Measurements from ENCODE around the gene MPV17L2.

The MPV17L2 gene

DNA sequence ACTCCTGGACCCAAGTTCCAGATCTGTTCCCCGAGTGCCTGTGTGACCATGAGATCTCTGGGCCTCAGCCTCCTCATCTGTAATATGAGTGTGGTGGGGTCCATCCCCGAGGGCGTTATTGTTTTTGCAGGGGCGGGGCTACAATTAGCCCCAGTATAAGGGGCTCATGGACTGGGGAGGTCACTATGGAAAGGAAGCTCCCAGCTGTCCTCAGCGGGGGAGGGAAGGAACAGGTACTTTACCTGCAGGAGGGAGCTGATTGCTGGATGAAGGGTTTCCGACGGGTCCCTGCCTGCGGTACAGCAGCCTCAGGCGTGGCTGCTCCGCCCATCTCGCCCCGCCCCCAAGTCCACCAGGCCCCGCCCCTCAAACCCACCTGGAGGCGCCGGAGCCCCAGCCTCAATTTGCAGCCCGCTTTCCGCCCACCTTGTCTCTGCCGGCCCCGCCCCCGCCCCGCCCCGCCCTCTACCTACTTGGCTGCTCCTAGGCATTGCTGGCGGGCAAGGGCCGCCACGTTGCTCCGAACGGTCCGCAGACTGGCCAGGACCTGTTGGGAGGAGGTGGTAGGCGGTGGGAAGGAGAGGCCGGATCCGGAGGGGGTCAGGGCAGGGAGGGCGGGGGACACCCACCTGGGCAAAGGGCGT is 27.7 kb downstream of the MPV17L2 start:
- no peak overlapping the region for H3K4me3 ChIP-seq (ENCODE audit: low read length)

DNA sequence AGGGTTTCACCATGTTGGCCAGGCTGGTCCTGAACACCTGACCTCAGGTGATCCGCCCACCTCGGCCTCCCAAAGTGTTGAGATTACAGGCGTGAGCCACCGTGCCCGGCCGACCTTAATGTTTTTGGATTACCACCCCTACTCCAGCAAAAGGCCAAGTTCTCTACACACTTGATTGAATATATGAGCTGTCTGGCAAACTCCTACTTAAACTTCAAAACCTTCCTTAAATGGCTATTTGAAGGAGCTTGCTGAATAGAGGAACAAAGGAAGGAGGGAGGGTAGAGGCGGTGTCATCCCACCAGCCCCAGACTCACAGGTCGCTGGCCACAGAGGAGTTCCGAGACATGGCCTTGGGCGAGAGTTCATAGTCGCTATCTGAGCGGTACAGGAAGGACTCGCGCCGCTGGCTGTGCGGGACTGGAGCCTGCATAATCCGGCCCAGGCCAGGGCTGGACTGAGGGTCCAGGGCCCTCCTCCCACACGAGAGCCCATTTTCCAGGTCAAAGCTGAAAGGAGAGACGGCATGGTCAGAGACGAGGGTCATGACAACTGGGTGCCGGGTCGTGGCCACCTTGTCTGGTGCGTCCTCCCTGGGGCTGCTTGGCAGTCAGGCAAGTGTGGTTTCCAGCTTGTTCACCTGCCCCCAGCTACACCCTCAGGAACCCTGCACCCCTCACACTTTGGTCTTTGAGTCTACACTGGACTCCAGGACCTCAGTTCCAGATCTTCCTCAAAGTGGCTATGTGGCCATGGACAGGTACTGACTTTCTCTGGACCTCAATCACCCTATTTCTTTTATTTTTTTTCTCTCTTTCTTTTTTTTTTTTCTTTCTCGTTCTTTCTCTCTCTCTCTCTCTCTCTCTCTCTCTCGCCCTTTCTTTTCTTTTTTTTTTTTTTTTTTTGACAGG is 29.1 kb downstream of the MPV17L2 start:
- Histone ChIP-seq H3K4me3 (ENCODE audit: low read length) (no peak overlapping the region), H3K4me1 (ENCODE audit: control insufficient read depth, insufficient read depth, low read length) (peaks cover 9% of the 10 kb centered on the region), H3K36me3 (ENCODE audit: control insufficient read depth, insufficient read depth, low read length, severe bottlenecking) (no peaks in the 10 kb centered on the region), H3K27me3 (replicated peaks; ENCODE audit: control insufficient read depth, insufficient read depth, low read length) (no peaks in the 10 kb centered on the region), H3K9me3 (ENCODE audit: control insufficient read depth, low read length) (no peaks in the 10 kb centered on the region), H3K9ac (ENCODE audit: low read length) (no peak overlapping the region)
- no peak for DNase-seq (ENCODE audit: low read depth)

More for the DNA sequence above, 27.7 kb downstream of the MPV17L2 start:
- no peak for DNase-seq (ENCODE audit: low read depth)
- H3K36me3 ChIP-seq (ENCODE audit: control insufficient read depth, insufficient read depth, low read length, severe bottlenecking), result no peaks in the 10 kb centered on the region
- no peak overlapping the region for H3K9ac ChIP-seq (ENCODE audit: low read length)
- H3K27me3 ChIP-seq (replicated peaks; ENCODE audit: control insufficient read depth, insufficient read depth, low read length), result no peaks in the 10 kb centered on the region
- H3K9me3 ChIP-seq (ENCODE audit: control insufficient read depth, low read length), result no peaks in the 10 kb centered on the region
- H3K4me1 ChIP-seq (ENCODE audit: control insufficient read depth, insufficient read depth, low read length), result peaks cover 5% of the 10 kb centered on the region

DNA sequence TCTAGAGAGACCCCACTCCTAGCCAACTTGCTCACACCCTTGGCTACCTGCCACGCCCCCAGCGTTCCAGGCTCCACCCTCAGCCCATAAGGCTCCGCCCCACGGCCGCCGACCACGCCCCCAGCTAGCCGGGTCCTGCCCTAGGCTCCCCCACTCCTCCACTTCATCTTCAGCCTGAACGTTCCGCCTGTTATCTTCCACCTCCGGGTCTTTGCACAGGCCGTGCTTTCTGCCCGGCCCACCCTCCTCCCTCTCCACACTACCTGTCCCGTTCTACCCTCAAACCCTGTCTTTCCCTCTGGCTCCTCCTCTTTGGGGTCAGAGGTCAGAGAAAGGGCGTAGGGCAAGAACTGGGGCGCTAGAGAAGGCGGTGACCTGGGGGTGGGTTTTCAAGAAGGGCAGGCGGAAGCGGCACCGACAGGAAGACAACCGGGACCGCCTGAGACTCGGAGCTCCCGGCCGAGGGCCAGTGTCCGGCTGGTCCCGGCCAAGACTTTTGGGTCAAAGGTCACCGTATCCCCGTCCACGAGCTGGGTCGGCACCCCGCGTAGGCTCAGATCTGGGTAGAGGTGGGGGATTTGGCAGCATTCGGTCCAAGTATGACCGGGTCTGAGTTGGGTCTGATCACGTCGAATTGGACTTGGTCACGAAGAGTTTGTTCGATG is 31.0 kb downstream of the MPV17L2 start:
- no peak for DNase-seq (ENCODE audit: low read depth)
- Histone ChIP-seq H3K36me3 (ENCODE audit: control insufficient read depth, insufficient read depth, low read length, severe bottlenecking) (no peaks in the 10 kb centered on the region), H3K27me3 (replicated peaks; ENCODE audit: control insufficient read depth, insufficient read depth, low read length) (peaks cover 6% of the 10 kb centered on the region), H3K9ac (ENCODE audit: low read length) (peak overlapping the region; percentile 84), H3K4me1 (ENCODE audit: control insufficient read depth, insufficient read depth, low read length) (peaks cover 9% of the 10 kb centered on the region), H3K9me3 (ENCODE audit: control insufficient read depth, low read length) (no peaks in the 10 kb centered on the region), H3K4me3 (ENCODE audit: low read length) (peak overlapping the region; percentile 74)

DNA sequence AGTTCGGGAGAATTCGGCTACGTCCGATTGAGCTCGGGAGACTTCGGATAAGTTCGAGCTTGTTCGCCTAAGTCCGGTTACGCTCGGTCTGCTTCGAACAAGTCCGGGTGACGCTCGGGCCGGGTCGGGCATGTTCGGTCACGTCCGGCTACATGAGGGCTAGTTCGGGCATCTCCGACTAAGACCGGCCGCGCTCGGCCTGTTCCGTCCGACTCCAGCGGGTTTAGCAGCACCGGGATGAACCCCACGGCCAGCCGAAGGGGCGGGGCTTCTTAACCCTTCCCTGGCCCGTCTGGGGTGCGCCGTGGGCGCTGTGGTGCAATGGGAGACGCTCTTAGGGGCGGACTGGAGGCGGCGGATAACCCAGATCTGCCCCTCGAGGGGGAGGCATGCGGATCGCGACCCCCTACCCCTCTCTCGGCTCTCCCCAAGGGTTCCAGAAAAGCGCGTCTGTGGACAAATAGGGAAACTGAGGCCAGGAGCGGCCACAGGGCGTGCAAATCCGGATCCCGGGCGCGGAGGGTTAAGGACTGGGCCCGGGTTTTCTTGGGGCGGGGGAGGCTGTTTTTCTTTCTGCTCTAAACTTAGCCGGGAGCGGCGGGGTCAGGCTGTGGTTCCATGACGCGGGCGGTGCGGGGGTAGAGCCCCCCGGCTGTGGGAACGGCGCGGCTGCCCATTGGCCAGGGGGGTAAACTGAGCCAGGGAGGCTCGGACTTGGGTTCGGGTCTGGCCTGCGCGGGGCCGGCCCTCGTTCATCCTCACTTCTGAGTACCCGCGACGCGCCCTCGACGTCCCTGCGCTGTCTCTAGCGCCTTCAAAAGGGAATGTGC is 31.7 kb downstream of the MPV17L2 start:
- peak; percentile 100 for DNase-seq (ENCODE audit: low read depth)
- Histone ChIP-seq H3K4me1 (ENCODE audit: control insufficient read depth, insufficient read depth, low read length) (peaks cover 9% of the 10 kb centered on the region), H3K36me3 (ENCODE audit: control insufficient read depth, insufficient read depth, low read length, severe bottlenecking) (no peaks in the 10 kb centered on the region), H3K4me3 (ENCODE audit: low read length) (peak overlapping the region; percentile 74), H3K9me3 (ENCODE audit: control insufficient read depth, low read length) (no peaks in the 10 kb centered on the region), H3K27me3 (replicated peaks; ENCODE audit: control insufficient read depth, insufficient read depth, low read length) (peaks cover 10% of the 10 kb centered on the region), H3K9ac (ENCODE audit: low read length) (peak overlapping the region; percentile 84)

DNA sequence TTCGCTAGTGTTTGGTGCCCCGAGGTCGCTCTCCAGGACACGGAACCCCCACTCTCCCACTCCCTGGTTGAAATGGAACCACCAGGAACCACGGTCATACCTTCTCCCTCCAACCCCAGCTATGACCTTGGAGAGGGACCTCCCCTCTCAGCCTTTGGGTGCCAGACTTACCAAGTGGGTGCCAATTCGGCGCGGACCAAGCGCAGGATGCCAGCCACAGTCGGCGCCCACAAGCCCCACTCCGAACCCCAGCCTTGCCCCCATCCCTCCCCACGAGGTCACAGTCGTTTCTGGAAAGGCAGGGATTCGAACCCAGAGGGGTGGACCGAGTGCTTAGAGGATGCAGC is 32.3 kb downstream of the MPV17L2 start:
- H3K27me3 ChIP-seq (replicated peaks; ENCODE audit: control insufficient read depth, insufficient read depth, low read length), result peaks cover 11% of the 10 kb centered on the region
- H3K4me3 ChIP-seq (ENCODE audit: low read length), result no peak overlapping the region
- no peaks in the 10 kb centered on the region for H3K9me3 ChIP-seq (ENCODE audit: control insufficient read depth, low read length)
- no peaks in the 10 kb centered on the region for H3K36me3 ChIP-seq (ENCODE audit: control insufficient read depth, insufficient read depth, low read length, severe bottlenecking)
- DNase-seq (ENCODE audit: low read depth), result no peak
- H3K9ac ChIP-seq (ENCODE audit: low read length), result peak overlapping the region; percentile 84
- H3K4me1 ChIP-seq (ENCODE audit: control insufficient read depth, insufficient read depth, low read length), result peaks cover 9% of the 10 kb centered on the region

DNA sequence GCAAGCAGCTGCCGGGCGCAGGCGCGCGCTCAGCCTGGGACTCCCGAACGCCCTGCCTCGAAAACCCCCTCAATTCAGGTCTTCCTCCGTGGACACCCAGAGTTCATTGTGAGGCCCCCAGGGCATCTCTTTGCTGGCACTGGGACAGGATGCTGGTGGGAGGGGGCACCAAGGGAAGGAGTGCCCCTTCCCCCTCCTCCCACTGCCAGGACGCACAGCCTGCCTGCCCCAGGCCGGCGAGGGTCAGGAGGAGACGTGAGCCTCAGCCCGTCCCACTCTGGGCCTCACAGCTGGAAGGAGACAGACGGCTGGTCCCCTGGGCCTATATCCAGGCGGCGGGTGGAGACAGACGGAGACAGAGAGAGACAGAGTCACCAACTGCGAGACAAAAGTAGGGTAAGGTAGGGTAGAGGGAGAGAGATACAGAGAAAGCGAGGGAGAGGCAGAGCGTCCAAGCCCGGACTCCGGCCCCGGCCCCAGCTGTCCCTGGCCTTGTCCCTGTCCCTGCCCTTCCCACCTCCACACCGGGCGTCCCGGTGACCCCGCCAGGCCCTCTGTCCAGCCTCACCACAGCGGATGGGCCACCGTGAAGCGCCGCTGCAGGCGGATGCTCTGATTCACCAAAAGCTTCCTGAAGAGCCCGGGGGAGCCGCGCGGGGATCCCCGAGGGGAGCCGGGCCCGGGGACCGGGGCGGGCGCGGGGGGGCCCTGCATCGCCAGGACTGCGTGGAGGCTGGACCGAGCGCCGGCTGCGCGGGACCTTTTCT is 32.9 kb downstream of the MPV17L2 start, which contains the start of gene PDE4C:
Gene PDE4C, minus strand, starts transcription at position 737 of the 767 bp plus-strand sequence. Its CDS starts 23 bp downstream, at position 714.
- Histone ChIP-seq H3K9me3 (ENCODE audit: control insufficient read depth, low read length) (no peaks in the 10 kb centered on the region), H3K9ac (ENCODE audit: low read length) (peak within 1 kb of the TSS; percentile 84), H3K4me3 (ENCODE audit: low read length) (no peak within 1 kb of the TSS), H3K4me1 (ENCODE audit: control insufficient read depth, insufficient read depth, low read length) (peaks cover 9% of the 10 kb centered on the region), H3K27me3 (replicated peaks; ENCODE audit: control insufficient read depth, insufficient read depth, low read length) (peaks cover 11% of the 10 kb centered on the region), H3K36me3 (ENCODE audit: control insufficient read depth, insufficient read depth, low read length, severe bottlenecking) (no peaks in the 10 kb centered on the region)
- peak; percentile 31 for DNase-seq (ENCODE audit: low read depth)

DNA sequence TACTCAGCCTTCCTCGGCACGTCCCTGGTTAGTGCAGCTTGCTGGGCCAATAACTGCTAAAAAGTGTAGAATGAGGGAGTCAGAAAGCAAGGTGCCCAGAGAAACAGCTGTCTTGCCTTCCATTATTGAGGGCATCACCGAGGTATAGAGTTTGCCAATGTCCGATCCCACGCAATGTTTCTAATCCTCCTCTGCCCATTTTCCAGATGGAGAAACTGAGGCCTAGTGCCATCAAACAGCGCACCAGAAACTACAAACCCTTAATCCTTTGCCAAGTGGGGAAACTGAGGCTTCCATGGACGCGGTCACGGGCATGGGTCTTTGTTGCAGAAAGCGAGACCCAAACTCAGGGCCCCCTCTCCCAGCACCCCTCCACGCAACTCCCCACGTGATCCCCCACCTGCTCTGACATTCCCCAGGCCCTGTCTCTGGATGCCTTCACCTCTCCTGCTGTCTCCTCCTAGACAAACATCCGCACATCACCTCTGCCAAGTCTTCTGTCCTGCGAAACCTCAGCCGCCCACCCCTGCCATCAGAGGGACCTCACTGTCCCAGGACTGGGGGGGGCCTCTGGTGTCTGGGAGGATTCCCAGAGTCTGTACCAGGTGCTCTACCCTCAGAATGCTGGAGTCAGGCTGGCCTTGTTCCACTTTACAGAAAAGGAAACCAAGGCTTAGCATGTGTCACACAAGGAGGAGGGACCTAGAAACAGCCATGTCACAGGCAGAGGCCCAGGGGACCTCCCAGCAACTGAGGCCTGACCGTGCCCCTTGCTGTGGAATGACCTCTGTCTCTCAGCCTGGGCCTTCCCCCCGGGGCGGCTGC is 34.1 kb downstream of the MPV17L2 start:
- DNase-seq (ENCODE audit: low read depth), result no peak
- H3K4me3 ChIP-seq (ENCODE audit: low read length), result no peak overlapping the region
- H3K9me3 ChIP-seq (ENCODE audit: control insufficient read depth, low read length), result no peaks in the 10 kb centered on the region
- H3K4me1 ChIP-seq (ENCODE audit: control insufficient read depth, insufficient read depth, low read length), result peaks cover 9% of the 10 kb centered on the region
- no peak overlapping the region for H3K9ac ChIP-seq (ENCODE audit: low read length)
- H3K27me3 ChIP-seq (replicated peaks; ENCODE audit: control insufficient read depth, insufficient read depth, low read length), result peaks cover 20% of the 10 kb centered on the region
- no peaks in the 10 kb centered on the region for H3K36me3 ChIP-seq (ENCODE audit: control insufficient read depth, insufficient read depth, low read length, severe bottlenecking)

DNA sequence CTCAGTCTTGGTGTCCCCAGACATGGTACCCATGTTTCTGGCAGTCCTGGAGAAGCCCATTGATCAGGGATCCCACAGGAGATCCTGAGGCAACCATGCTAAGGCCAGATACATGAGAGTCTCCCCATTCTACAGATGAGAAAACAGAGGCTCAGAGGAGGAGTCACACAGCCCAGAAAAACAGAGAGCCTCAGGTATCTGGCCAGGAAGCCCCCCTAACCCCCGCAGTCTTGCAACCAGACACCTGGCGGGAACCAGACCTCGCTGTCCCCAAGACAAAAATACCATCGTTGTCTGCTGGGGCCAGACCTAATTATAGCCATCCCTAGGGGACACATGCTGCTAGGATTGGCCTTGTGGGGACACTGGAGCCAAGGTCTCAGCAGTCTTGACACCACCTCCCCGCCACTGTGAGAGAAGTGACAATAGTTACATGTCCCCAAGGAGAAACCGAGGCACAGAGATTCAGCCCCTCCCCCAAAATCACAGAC is 34.8 kb downstream of the MPV17L2 start:
- DNase-seq (ENCODE audit: low read depth), result no peak
- Histone ChIP-seq H3K27me3 (replicated peaks; ENCODE audit: control insufficient read depth, insufficient read depth, low read length) (peaks cover 25% of the 10 kb centered on the region), H3K4me1 (ENCODE audit: control insufficient read depth, insufficient read depth, low read length) (peaks cover 9% of the 10 kb centered on the region)

DNA sequence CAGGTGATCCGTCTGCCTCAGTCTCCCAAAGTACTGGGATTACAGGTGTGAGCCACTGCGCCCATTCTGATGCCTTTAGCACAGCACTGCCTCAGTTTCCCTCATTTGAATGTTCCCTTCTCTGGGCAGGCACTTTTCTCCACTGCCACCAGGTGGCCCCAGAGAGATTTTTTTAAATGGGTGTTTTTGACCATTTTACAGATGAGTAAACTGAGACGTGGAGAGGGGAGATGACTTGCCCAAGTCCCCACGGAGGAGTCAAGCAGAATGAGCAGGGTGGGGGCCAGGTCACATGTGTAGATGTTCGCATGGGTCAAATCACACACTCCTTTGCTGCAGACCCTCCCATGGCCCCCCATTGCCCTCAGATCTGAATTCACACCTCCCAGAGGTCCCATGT is 36.5 kb downstream of the MPV17L2 start:
- H3K9me3 ChIP-seq (ENCODE audit: control insufficient read depth, low read length), result peaks cover 4% of the 10 kb centered on the region
- no peak for DNase-seq (ENCODE audit: low read depth)
- H3K36me3 ChIP-seq (ENCODE audit: control insufficient read depth, insufficient read depth, low read length, severe bottlenecking), result no peaks in the 10 kb centered on the region
- no peak overlapping the region for H3K4me3 ChIP-seq (ENCODE audit: low read length)
- H3K4me1 ChIP-seq (ENCODE audit: control insufficient read depth, insufficient read depth, low read length), result peaks cover 9% of the 10 kb centered on the region
- no peak overlapping the region for H3K9ac ChIP-seq (ENCODE audit: low read length)
- H3K27me3 ChIP-seq (replicated peaks; ENCODE audit: control insufficient read depth, insufficient read depth, low read length), result peaks cover 31% of the 10 kb centered on the region

More for the DNA sequence above, 34.8 kb downstream of the MPV17L2 start:
- no peaks in the 10 kb centered on the region for H3K36me3 ChIP-seq (ENCODE audit: control insufficient read depth, insufficient read depth, low read length, severe bottlenecking)
- no peak overlapping the region for H3K9ac ChIP-seq (ENCODE audit: low read length)
- H3K4me3 ChIP-seq (ENCODE audit: low read length), result no peak overlapping the region
- H3K9me3 ChIP-seq (ENCODE audit: control insufficient read depth, low read length), result no peaks in the 10 kb centered on the region
